ENCODE data around the gene SPOCK1. TPM values are rescaled to one million over a fixed set of nuclear protein-coding genes. Genes with fewer than 3 reads are reported as not detected.

The SPOCK1 gene
- total RNA-seq, 1 donor from 2014 or later, result 8.4 TPM

- H3K36me3 ChIP-seq, result no peaks in the 10 kb centered on the region
- H3K4me1 ChIP-seq, result no peaks in the 10 kb centered on the region
- intact Hi-C loops (cut with DNase I), result no loop called here
- H3K9me3 ChIP-seq, result no peaks in the 10 kb centered on the region
- H3K27ac ChIP-seq, result no peak overlapping the region
- H3K27me3 ChIP-seq (ENCODE audit: low read depth), result no peaks in the 10 kb centered on the region
- no peak overlapping the region for H3K4me3 ChIP-seq
- TF ChIP-seq CTCF (IDR thresholded peaks at IDR 0.05), result no peak
- ATAC-seq (no peak), DNase-seq (no peak)
Observed at GRCh38 chr5:137027758-137028157, 471.4 kb downstream of the SPOCK1 start.

- Histone ChIP-seq H3K36me3 (no peaks in the 10 kb centered on the region), H3K9me3 (no peaks in the 10 kb centered on the region), H3K27ac (no peak overlapping the region), H3K4me1 (no peaks in the 10 kb centered on the region), H3K4me3 (no peak overlapping the region), H3K27me3 (ENCODE audit: low read depth) (no peaks in the 10 kb centered on the region)
- intact Hi-C loops (cut with DNase I), result no loop called here
- TF ChIP-seq CTCF (IDR thresholded peaks at IDR 0.05), result no peak
- no peak for ATAC-seq
- no peak for DNase-seq
Observed at GRCh38 chr5:137026296-137026695, 472.8 kb downstream of the SPOCK1 start.

- H3K27ac ChIP-seq, result no peak overlapping the region
- intact Hi-C loops (cut with DNase I), result no loop called here
- no peaks in the 10 kb centered on the region for H3K36me3 ChIP-seq
- no peaks in the 10 kb centered on the region for H3K4me1 ChIP-seq
- H3K9me3 ChIP-seq, result no peaks in the 10 kb centered on the region
- ATAC-seq (no peak), DNase-seq (no peak)
- no peak for TF ChIP-seq CTCF (IDR thresholded peaks at IDR 0.05)
- no peak overlapping the region for H3K4me3 ChIP-seq
- H3K27me3 ChIP-seq (ENCODE audit: low read depth), result no peaks in the 10 kb centered on the region
Observed at GRCh38 chr5:137024044-137024443, 475.1 kb downstream of the SPOCK1 start.

GRCh38 chr5:137023371-137023770, 475.8 kb downstream of the SPOCK1 start:
- DNase-seq, result no peak
- no peak for ATAC-seq
- TF ChIP-seq CTCF (IDR thresholded peaks at IDR 0.05), result no peak
- no peaks in the 10 kb centered on the region for H3K27me3 ChIP-seq (ENCODE audit: low read depth)
- no peak overlapping the region for H3K4me3 ChIP-seq
- H3K9me3 ChIP-seq, result no peaks in the 10 kb centered on the region
- no peaks in the 10 kb centered on the region for H3K4me1 ChIP-seq
- intact Hi-C loops (cut with DNase I), result no loop called here
- no peak overlapping the region for H3K27ac ChIP-seq
- no peaks in the 10 kb centered on the region for H3K36me3 ChIP-seq

- DNase-seq, result no peak
- no peaks in the 10 kb centered on the region for H3K36me3 ChIP-seq
- TF ChIP-seq CTCF (IDR thresholded peaks at IDR 0.05), result no peak
- H3K9me3 ChIP-seq, result no peaks in the 10 kb centered on the region
- ATAC-seq, result no peak
- no peak overlapping the region for H3K27ac ChIP-seq
- H3K27me3 ChIP-seq (ENCODE audit: low read depth), result no peaks in the 10 kb centered on the region
- no peaks in the 10 kb centered on the region for H3K4me1 ChIP-seq
- H3K4me3 ChIP-seq, result no peak overlapping the region
- intact Hi-C loops (cut with DNase I), result no loop called here
Observed at GRCh38 chr5:137022725-137023124, 476.4 kb downstream of the SPOCK1 start.

- Histone ChIP-seq H3K4me1 (no peaks in the 10 kb centered on the region), H3K4me3 (no peak overlapping the region), H3K9me3 (no peaks in the 10 kb centered on the region), H3K27me3 (ENCODE audit: low read depth) (no peaks in the 10 kb centered on the region), H3K27ac (no peak overlapping the region), H3K36me3 (no peaks in the 10 kb centered on the region)
- ATAC-seq (no peak), DNase-seq (no peak)
- intact Hi-C loops (cut with DNase I), result no loop called here
- no peak for TF ChIP-seq CTCF (IDR thresholded peaks at IDR 0.05)
Observed at GRCh38 chr5:137022043-137022442, 477.1 kb downstream of the SPOCK1 start.

All from lower lobe of right lung (tissue), 2 donors.